ENCODE data around the gene TBC1D2B.

The TBC1D2B gene

DNA sequence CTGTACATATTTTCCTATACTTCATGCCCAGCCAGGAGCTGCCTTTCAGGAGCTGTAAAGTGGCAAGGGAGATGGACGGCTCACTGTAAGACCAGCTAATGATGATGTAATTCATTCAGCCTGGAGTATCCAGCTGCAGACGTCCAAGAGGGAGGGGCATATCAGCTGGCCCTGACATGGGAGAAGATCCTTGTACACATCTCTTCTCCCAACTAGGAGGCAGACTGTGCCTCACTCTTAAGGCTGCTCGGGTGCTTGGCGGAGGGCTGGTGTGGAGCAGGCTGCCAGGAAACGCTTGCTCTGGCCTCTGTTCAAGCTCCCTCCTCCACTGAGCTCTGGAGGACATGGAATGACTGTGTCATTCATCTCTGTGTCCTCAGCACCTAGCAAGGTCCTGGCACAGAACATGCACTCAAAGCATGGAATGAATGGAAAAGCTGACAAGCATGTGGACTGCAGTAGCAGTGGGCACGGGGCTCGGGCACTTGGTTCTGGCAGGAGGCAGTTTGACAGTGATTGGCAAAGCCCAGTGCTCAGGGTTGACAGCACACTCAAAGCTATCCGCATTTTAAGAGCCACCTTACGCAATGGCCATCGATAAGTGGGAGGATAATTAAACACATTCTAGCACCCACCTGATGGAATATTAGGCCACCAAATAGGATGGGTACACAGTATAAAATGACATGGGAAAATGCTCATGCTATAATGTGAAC is 72.4 kb downstream of the TBC1D2B start:
- TF ChIP-seq, protein P1, sequence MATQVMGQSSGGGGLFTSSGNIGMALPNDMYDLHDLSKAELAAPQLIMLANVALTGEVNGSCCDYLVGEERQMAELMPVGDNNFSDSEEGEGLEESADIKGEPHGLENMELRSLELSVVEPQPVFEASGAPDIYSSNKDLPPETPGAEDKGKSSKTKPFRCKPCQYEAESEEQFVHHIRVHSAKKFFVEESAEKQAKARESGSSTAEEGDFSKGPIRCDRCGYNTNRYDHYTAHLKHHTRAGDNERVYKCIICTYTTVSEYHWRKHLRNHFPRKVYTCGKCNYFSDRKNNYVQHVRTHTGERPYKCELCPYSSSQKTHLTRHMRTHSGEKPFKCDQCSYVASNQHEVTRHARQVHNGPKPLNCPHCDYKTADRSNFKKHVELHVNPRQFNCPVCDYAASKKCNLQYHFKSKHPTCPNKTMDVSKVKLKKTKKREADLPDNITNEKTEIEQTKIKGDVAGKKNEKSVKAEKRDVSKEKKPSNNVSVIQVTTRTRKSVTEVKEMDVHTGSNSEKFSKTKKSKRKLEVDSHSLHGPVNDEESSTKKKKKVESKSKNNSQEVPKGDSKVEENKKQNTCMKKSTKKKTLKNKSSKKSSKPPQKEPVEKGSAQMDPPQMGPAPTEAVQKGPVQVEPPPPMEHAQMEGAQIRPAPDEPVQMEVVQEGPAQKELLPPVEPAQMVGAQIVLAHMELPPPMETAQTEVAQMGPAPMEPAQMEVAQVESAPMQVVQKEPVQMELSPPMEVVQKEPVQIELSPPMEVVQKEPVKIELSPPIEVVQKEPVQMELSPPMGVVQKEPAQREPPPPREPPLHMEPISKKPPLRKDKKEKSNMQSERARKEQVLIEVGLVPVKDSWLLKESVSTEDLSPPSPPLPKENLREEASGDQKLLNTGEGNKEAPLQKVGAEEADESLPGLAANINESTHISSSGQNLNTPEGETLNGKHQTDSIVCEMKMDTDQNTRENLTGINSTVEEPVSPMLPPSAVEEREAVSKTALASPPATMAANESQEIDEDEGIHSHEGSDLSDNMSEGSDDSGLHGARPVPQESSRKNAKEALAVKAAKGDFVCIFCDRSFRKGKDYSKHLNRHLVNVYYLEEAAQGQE (IDR thresholded peaks at IDR 0.05; ENCODE audit: insufficient replicate concordance, low read depth) = no peak
- TF ChIP-seq, protein P2, sequence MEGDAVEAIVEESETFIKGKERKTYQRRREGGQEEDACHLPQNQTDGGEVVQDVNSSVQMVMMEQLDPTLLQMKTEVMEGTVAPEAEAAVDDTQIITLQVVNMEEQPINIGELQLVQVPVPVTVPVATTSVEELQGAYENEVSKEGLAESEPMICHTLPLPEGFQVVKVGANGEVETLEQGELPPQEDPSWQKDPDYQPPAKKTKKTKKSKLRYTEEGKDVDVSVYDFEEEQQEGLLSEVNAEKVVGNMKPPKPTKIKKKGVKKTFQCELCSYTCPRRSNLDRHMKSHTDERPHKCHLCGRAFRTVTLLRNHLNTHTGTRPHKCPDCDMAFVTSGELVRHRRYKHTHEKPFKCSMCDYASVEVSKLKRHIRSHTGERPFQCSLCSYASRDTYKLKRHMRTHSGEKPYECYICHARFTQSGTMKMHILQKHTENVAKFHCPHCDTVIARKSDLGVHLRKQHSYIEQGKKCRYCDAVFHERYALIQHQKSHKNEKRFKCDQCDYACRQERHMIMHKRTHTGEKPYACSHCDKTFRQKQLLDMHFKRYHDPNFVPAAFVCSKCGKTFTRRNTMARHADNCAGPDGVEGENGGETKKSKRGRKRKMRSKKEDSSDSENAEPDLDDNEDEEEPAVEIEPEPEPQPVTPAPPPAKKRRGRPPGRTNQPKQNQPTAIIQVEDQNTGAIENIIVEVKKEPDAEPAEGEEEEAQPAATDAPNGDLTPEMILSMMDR (IDR thresholded peaks at IDR 0.05; ENCODE audit: insufficient read depth, low read length) = no peak
- TF ChIP-seq SPI1 (IDR thresholded peaks at IDR 0.05; ENCODE audit: borderline replicate concordance, low read depth) (no peak), GABPA (IDR thresholded peaks at IDR 0.05; ENCODE audit: low read depth) (no peak), POLR2AphosphoS5 (IDR thresholded peaks at IDR 0.05; ENCODE audit: low read depth) (no peak)
- no peak for DNase-seq (ENCODE audit: low read depth in 1 of 2, low spot score in 1 of 2)
- H3K4me3 ChIP-seq (replicated peaks; ENCODE audit: insufficient read depth, low read length) = no peak overlapping the region
- no peaks in the 10 kb centered on the region for H3K27me3 ChIP-seq (ENCODE audit: insufficient read depth, poor library complexity, severe bottlenecking)
- H3K27ac ChIP-seq (replicated peaks) = no peak overlapping the region

DNA sequence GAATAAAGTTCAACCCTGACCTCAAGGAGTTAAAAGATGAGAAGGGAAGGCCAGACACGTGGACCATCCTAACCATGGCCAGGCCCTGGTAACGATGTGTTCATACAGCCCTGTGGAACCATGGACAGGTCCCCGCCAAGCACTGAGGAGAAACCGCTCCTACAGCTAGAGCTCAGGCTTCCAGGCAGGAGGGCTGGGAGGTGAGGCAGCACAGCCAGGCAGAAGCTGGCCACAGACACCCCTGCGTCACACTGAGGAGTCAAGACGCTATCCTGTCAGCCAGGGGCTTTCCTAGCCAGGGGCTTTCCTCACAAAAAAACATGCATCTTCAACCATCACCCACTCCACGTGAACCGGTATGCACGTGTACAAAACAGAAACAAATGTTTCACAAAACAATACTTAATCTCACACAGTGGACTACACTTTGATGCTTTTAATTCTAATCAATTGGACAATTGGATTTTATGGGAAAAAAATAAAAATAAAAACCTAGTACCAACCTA is 73.2 kb downstream of the TBC1D2B start:
- DNase-seq (ENCODE audit: low read depth in 1 of 2, low spot score in 1 of 2) = no peak
- no peaks in the 10 kb centered on the region for H3K27me3 ChIP-seq (ENCODE audit: insufficient read depth, poor library complexity, severe bottlenecking)
- TF ChIP-seq SPI1 (IDR thresholded peaks at IDR 0.05; ENCODE audit: borderline replicate concordance, low read depth) (no peak), GABPA (IDR thresholded peaks at IDR 0.05; ENCODE audit: low read depth) (no peak), POLR2AphosphoS5 (IDR thresholded peaks at IDR 0.05; ENCODE audit: low read depth) (no peak)
- TF ChIP-seq, protein P1 (IDR thresholded peaks at IDR 0.05; ENCODE audit: insufficient replicate concordance, low read depth) = no peak
- TF ChIP-seq, protein P2 (IDR thresholded peaks at IDR 0.05; ENCODE audit: insufficient read depth, low read length) = no peak
- H3K4me3 ChIP-seq (replicated peaks; ENCODE audit: insufficient read depth, low read length) = no peak overlapping the region
- H3K27ac ChIP-seq (replicated peaks) = no peak overlapping the region

DNA sequence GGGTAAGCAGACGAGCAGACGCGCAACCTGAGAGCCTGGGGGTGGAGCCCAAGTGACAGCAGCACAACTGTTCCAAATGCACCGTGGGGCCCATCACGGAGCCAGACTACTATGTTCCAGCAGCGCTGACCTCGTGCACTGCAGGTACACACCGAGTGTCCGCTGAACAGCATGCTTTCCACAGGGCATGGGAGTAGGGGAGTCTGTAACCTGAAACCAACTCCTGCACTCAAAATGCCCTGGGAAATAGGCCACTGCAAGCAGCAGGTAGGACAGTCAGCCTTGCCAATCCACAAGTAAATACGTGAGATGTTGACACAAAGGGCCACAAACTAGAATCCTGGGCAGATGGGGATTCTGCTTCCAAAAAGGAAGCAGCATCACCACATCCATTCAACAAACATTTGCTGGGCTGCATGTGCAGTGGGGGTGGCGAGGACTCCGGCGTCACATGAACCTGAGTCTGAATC is 73.9 kb downstream of the TBC1D2B start:
- no peak for TF ChIP-seq GABPA (IDR thresholded peaks at IDR 0.05; ENCODE audit: low read depth)
- no peak for TF ChIP-seq SPI1 (IDR thresholded peaks at IDR 0.05; ENCODE audit: borderline replicate concordance, low read depth)
- TF ChIP-seq, protein P1 (IDR thresholded peaks at IDR 0.05; ENCODE audit: insufficient replicate concordance, low read depth) = no peak
- no peak for TF ChIP-seq POLR2AphosphoS5 (IDR thresholded peaks at IDR 0.05; ENCODE audit: low read depth)
- TF ChIP-seq, protein P2 (IDR thresholded peaks at IDR 0.05; ENCODE audit: insufficient read depth, low read length) = no peak
- no peak overlapping the region for H3K4me3 ChIP-seq (replicated peaks; ENCODE audit: insufficient read depth, low read length)
- no peak overlapping the region for H3K27ac ChIP-seq (replicated peaks)
- no peaks in the 10 kb centered on the region for H3K27me3 ChIP-seq (ENCODE audit: insufficient read depth, poor library complexity, severe bottlenecking)
- DNase-seq (ENCODE audit: low read depth in 1 of 2, low spot score in 1 of 2) = no peak

Measured in HL-60 (cell line).